ENCODE data around the gene APCDD1. TPM values are rescaled to one million over a fixed set of nuclear protein-coding genes. Genes with fewer than 3 reads are reported as not detected.

Gene APCDD1
- total and polyA plus RNA-seq, 2 of the 8 experiments (the other 6 are each of a cell fraction or from before 2014, with no cell fraction given) = 2.6 to 3.6 TPM

DNA sequence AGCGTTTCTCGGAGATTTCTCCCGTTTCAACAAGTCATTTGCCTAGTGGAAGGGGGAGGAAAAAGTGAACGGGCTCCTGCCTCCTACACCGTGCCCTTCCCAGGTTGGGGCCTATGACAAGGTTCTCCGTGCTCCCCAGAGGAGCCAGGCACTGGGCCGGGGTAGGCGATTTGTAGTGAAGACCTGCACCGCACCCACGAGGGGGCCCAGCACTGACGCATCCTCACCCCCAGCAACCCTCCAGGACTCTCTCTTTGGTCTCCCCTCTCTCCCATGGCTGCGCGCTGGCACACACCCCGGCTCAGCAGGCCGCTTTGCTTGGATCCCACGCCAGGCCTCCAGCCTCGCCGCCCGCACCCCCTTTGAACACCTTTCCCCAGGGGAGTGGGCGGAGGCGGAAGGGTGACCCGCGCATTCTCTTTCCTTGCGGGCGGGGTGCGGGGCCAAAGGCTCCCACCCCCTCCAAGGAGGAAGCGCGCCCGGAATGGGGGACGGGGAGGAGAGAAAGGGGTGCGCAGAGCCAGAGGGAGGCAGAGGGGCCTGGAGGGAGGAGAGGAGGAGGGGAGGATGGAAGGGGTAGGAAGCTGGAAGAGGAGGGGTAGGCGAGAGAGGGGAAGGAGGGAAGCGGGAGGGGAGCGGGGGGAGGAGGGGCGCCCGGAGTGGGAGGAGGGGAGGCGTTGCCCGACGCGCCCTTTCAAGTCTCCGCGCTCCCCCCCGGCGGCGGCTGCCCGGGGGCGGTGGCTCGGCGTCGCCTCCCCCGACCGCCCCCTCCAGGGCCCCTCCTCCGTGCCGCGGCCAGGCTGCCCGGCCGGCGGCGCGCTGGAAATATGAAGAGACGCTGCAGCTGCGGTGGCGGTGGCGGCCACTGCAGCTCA, at the start of gene APCDD1 (continued):
- TF ChIP-seq SAP30 (IDR thresholded peaks at IDR 0.05; ENCODE audit: insufficient read depth, insufficient replicate concordance, low read length) = no peak
- no peak for TF ChIP-seq JUND (IDR thresholded peaks at IDR 0.05; ENCODE audit: low read length)
- no peak for TF ChIP-seq BRCA1 (IDR thresholded peaks at IDR 0.05; ENCODE audit: low read depth, low read length)

Measured in H1 (cell line).